GM18858 (cell line): ENCODE measurements around the gene GMPPB.

Experiments used
- ATAC-seq: cut with Tn5 transposase; IDR thresholded peaks from one replicate; pipeline ENCODE4 v1.9.1; 2021; ENCODE audit not compliant: unreplicated experiment

GMPPB gene

GRCh38 chr3:49729966-49730609 lies 6.3 kb upstream of the GMPPB start:
- ATAC-seq, result no peak

- ATAC-seq, result no peak
Measured at GRCh38 chr3:49727924-49728361, 4.2 kb upstream of the GMPPB start.

- no peak for ATAC-seq
Measured at GRCh38 chr3:49727154-49727923, 3.6 kb upstream of the GMPPB start.

GRCh38 chr3:49725906-49726681 lies 2.3 kb upstream of the GMPPB start:
- ATAC-seq, result no peak

GRCh38 chr3:49724586-49724985 lies 835 bp upstream of the GMPPB start:
- no peak for ATAC-seq

- no peak for ATAC-seq
Measured at GRCh38 chr3:49723296-49723627, 489 bp downstream of the GMPPB start.

GRCh38 chr3:49722896-49723295 lies 855 bp downstream of the GMPPB start:
- no peak for ATAC-seq

- no peak for ATAC-seq
Measured at GRCh38 chr3:49721896-49722781, 1.6 kb downstream of the GMPPB start.

GRCh38 chr3:49721596-49721895 lies 2.2 kb downstream of the GMPPB start:
- no peak for ATAC-seq

GRCh38 chr3:49720855-49721595 lies 2.7 kb downstream of the GMPPB start:
- ATAC-seq, result no peak

- peak; percentile 43 for ATAC-seq
Measured at GRCh38 chr3:49719214-49719884, 4.4 kb downstream of the GMPPB start, which contains the start of gene AMIGO3. Gene AMIGO3 (minus strand): TSS chr3:49719684. CDS start chr3:49719465, 219 bp downstream.

- no peak for ATAC-seq
Measured at GRCh38 chr3:49718858-49719213, 4.9 kb downstream of the GMPPB start.

- no peak for ATAC-seq
Measured at GRCh38 chr3:49717959-49718857, 5.5 kb downstream of the GMPPB start.

GRCh38 chr3:49717211-49717958 lies 6.4 kb downstream of the GMPPB start:
- no peak for ATAC-seq

GRCh38 chr3:49716691-49717210 lies 7.0 kb downstream of the GMPPB start:
- ATAC-seq, result no peak

GRCh38 chr3:49716169-49716568 lies 7.6 kb downstream of the GMPPB start:
- no peak for ATAC-seq

GRCh38 chr3:49715611-49716121 lies 8.1 kb downstream of the GMPPB start:
- no peak for ATAC-seq
